HG02623 (cell line): Measurements from ENCODE around the gene WDR76.

Experiments
- ATAC-seq: cut with Tn5 transposase; IDR thresholded peaks from one replicate; pipeline ENCODE4 v1.9.1; 2021; ENCODE audit warnings: moderate library complexity; ENCODE audit not compliant: unreplicated experiment

Gene WDR76

GRCh38 chr15:43876872-43877271 is 50.1 kb downstream of the WDR76 start:
- ATAC-seq: no peak

DNA sequence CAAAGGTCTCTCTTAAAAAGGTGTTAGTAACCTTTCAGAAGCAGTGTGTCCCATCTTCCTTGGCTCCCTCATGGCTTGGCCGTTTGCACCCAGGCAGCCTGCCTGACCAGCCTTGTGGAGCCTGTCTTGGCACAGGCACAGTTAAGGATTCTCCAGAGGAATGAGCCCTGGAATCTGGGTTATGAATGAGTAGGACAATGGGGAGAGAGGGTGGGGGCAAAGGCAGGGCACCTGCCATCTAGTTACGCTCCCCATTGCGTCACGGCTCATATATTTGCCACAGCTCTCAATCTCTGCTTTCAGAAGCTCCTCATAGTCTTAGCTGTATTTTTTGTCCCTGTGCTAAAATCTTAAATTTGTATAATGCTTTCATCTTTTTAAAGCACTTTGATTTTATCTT is 50.6 kb downstream of the WDR76 start:
- no peak for ATAC-seq

- no peak for ATAC-seq
These were observed 51.6 kb downstream of the WDR76 start for GRCh38 chr15:43878446-43878845.

- no peak for ATAC-seq
These were observed 52.9 kb downstream of the WDR76 start for GRCh38 chr15:43879386-43880355.

DNA sequence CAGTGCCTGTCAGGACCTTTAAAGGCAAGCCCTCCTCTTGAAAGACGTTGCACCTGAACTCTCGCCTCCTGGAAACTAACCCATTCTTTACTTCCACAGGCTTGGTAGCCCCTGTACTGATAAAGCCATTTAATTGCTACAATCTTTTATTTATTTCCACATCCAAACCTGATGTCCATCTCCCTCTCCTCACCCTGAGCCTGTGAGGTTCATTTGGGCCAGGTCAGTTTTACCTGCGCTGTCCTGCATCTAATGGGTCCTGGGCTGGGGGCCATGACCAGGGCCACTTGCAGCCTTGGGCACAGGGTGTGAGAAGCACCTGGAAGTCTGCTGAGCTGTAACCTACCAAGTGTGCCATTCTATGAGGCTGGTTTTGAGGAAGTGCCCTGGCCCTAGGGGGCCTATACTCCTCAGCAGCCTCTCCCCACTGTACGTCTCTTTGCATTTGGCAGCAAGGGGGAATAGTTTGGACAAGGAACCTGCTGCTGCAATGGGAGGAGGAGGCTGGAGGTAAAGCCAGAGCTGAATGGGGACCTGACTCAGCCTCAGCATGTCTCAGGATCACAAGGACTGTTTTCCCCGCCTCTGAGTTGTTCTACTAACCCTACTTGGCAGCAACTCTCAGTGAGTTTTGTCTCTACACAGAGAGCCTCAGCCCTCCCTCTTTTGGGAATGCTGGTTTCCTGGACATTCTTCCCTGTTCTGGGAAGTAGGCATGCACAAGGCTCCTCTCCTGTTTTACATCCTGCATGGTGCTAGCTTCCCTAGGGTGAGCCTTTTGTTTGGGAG is 53.8 kb downstream of the WDR76 start:
- no peak for ATAC-seq

- no peak for ATAC-seq
These were observed 54.4 kb downstream of the WDR76 start for GRCh38 chr15:43881245-43881644.

- no peak for ATAC-seq
These were observed 55.1 kb downstream of the WDR76 start for GRCh38 chr15:43881944-43882343.

DNA sequence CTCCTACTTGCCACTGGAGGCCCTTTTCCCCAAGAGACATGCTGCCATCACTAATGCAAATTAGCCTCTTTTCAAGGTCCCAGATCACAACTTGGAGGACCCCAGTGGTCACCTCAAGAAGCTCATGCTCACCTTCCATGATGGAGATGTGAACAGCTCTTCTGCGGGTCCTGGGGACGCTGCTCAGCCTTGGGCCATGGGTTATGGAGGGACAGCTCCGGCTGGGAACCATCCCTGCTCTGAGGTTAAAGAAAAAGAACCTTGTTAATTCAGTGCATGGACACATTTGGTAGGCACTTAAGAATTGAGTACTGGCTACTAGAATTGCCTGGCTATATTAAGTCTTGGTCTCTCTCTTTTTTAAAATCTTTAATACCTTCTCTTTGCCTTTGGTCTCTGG is 56.8 kb downstream of the WDR76 start:
- no peak for ATAC-seq

DNA sequence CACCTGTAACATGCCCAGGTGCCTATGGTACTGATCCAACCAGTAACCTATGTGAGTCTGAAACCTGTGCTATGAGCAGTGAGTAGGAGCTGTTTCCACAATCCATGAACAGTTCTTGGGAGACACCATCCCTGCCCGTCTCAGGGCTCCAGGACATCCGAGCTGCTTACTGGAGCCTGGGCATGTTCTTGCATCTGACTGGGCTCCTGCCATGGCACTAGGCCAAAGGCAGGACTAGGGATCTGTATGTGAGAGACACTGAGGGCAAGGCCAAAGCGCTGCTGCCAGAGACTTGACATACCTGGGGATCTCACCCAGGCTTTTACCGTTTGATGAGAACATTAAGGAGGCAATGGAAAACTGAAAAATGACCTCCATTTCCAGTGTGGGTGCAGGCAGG is 59.8 kb downstream of the WDR76 start:
- no peak for ATAC-seq

GRCh38 chr15:43887901-43888300 is 61.1 kb downstream of the WDR76 start:
- ATAC-seq: no peak

DNA sequence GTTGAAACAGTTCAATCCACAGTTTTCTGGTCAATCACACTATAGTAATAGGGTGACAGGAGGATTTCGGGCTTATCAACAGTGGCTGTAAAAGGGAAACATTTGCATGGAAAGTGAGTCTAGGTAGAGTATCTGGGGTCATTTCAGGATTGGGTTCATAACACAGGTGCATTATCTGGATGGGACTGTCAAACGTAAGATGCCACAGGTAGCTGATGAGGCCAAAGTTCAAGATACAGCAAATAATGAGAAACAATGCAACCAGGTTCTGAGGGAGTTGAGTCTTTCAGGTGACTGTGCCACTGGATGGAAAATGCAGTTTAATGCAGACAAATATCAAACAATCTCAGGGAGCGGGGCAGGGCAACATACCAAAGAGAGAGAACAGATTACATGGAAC is 62.2 kb downstream of the WDR76 start:
- ATAC-seq: no peak

- ATAC-seq: no peak
These were observed 67.2 kb downstream of the WDR76 start for GRCh38 chr15:43893956-43894355.

DNA sequence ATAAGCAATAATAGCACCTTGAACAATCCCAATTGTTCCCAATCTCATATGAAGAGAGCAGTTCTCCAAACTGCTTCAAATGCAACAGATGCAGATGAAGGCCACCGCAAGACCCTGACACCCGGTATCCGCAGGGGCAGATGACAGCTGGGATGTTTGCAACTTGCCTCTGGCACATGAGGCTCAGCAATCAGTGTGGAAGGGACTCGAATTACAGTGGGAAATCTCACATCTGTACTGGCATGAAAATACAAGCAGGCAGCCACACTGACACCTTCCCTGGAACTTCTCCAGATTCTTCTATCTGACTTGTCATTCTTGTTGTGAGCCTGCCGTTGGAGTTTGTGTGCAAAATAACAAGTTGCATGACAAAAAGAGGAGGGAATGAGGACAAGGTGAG is 68.8 kb downstream of the WDR76 start:
- ATAC-seq: no peak

DNA sequence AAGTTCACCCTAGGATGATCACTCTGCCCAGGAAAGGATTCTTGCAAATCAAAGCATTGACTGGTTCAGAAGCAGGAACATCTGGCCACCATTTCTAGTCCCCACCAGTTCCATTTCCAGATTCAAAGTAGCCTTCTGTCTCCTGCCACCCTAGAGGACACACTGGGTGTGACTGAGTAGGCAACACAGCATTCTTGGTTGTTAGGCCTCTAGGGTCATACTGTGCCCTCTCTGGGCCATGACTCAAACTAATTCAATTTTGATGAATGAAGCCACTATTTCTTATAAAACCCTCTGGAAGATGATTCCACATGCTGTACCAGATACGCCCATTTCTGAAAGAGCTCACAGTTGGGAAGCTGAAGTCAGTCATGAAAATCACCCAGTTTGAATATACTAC is 69.7 kb downstream of the WDR76 start:
- no peak for ATAC-seq

GRCh38 chr15:43898891-43899290 is 72.1 kb downstream of the WDR76 start:
- ATAC-seq: no peak

DNA sequence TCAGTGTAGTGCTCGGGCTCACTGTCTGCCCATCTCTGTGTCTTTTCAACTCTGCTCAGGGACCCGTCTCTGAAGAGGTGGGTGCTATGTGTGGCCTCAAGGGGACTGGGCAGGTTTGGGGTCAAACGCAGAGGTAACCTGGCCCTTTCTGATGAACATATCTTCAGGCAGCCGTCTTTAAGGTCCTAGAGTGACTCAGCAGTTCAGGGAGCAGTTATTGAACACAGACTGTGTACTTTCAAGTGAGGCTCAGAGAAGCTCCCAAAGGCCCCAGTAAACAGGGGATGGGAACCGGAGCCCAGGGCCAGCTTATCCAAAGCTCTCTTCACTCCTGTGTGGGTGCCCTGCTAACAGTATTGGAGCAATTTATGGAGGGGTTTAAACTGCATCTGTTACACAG is 73.1 kb downstream of the WDR76 start:
- ATAC-seq: no peak

DNA sequence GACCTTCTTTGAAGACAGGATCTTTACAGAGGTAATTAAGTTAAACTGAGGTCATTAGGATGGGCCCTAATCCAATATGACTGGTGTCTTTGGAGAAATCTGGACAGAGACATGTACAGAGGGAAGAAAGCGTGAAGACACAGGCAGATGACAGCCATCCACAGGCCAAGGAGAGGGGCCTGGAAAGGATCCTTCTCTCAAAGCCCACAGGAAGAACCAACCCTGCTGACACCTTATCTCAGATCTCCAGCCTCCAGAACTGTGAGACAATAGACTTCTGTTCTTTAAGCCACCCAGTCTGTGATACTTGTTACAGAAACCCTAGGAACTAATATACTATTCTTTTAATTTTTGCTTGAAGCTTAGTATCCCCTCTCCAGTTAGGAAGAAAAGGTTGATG is 74.2 kb downstream of the WDR76 start:
- no peak for ATAC-seq

GRCh38 chr15:43901495-43901894 is 74.7 kb downstream of the WDR76 start:
- ATAC-seq: no peak

GRCh38 chr15:43903864-43904290 is 77.1 kb downstream of the WDR76 start:
- no peak for ATAC-seq

- no peak for ATAC-seq
These were observed 79.0 kb downstream of the WDR76 start for GRCh38 chr15:43905755-43906154.

DNA sequence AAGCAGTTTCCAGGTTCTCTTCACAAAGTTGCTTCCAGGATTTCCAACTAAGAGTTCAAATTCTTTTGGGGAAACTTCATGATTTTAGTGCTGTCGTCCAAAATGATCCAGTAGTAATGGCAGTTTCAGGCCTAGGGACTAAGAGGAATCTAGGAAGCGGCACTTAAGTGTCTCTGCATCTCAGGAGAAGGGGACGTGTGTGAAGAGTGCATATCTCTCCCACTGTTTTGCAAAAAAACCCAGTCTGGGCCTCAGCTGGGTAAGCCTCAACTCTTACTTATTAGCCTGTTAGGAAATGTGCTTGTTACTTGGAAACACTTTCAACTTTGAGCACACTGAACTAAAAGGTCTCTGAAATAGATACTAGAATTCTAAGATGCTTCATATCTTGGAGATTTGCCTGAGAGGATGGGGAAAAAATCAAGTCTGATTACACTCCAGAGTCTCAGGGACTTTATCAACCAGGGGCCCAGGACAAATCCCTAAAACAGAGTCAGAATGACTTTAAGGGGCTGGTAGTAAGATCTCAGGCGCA is 81.8 kb downstream of the WDR76 start:
- ATAC-seq: no peak
